PC-3 (cell line): ENCODE results near the gene PAIP2. TPM values are rescaled to one million over a fixed set of nuclear protein-coding genes. Genes with fewer than 3 reads are reported as not detected.
"Not testable (repeated sequence)": the region's sequence is repeated elsewhere in the genome, so short reads cannot be mapped to it uniquely, and the experiment has no call there.

ENCODE experiments used
- ATAC-seq: fragments of 200-7000 bp; cut with Tn5 transposase; 2 replicates; pipeline ENCODE4 v1.9.1; 2020; ENCODE audit warnings: mild to moderate bottlenecking, moderate library complexity
- BruUV-seq: library from RNA; stranded (reverse); fragments of 400-500 nt; replicated peaks from 2 replicates; lab custom pipeline; 2021; lab: Mats Ljungman, UMichigan
- CTCF ChIA-PET: fragments of 300-600 bp; sonication (Branson Sonifier 250); formaldehyde crosslinking; loops from one replicate; lab custom pipeline; 2022; ENCODE audit warnings: antibody characterized with exemption; lab: Charles Lee
- POLR2A ChIA-PET: fragments of 300-600 bp; sonication (Branson Sonifier 250); formaldehyde crosslinking; loops from one replicate; lab custom pipeline; 2022; ENCODE audit warnings: antibody characterized with exemption; ENCODE audit not compliant: unreplicated experiment; lab: Charles Lee
- DNase-seq: peaks from one replicate; pipeline ENCODE4 v3.0.0-alpha.2; 2015
- H2AFZ ChIP-seq: fragments of 300-600 bp; sonication (generic); 2 replicates; pipeline ENCODE4 v1.6.0; 2016; ENCODE audit warnings: antibody characterized with exemption, low read length
- H3F3A ChIP-seq: fragments of 300-600 bp; sonication (generic); one replicate; pipeline ENCODE4 v1.6.0; 2017; ENCODE audit warnings: antibody characterized with exemption, low read length, control low read depth, mild to moderate bottlenecking; ENCODE audit not compliant: unreplicated experiment
- H3K27ac ChIP-seq: fragments of 300-600 bp; sonication (generic); 2 replicates; pipeline ENCODE4 v1.5.1; 2016; ENCODE audit warnings: mild to moderate bottlenecking, low read length
- H3K27me3 ChIP-seq: fragments of 300-600 bp; sonication (generic); 2 replicates; pipeline ENCODE4 v1.6.1; 2016; ENCODE audit warnings: low read length, mixed read lengths
- H3K36me3 ChIP-seq: fragments of 300-600 bp; sonication (generic); 2 replicates; pipeline ENCODE4 v1.6.1; 2016; ENCODE audit warnings: low read depth, mixed run types, low read length, mixed read lengths
- H3K4me1 ChIP-seq: fragments of 300-600 bp; sonication (generic); 2 replicates; pipeline ENCODE4 v1.5.1; 2016; ENCODE audit warnings: low read length; ENCODE audit not compliant: insufficient read depth
- H3K4me2 ChIP-seq: fragments of 300-600 bp; sonication (generic); 2 replicates; pipeline ENCODE4 v1.6.0; 2016; ENCODE audit warnings: low read length
- H3K4me3 ChIP-seq: fragments of 300-600 bp; sonication (generic); 2 replicates; pipeline ENCODE4 v1.5.1; 2016; ENCODE audit warnings: mild to moderate bottlenecking, low read length, mixed read lengths
- H3K79me2 ChIP-seq: fragments of 300-600 bp; sonication (generic); 2 replicates; pipeline ENCODE4 v1.6.1; 2017; ENCODE audit warnings: low read length, mixed read lengths
- H3K9ac ChIP-seq: fragments of 300-600 bp; sonication (generic); 2 replicates; pipeline ENCODE4 v1.6.0; 2016; ENCODE audit warnings: mild to moderate bottlenecking, low read length
- H3K9me2 ChIP-seq: fragments of 300-600 bp; sonication (generic); replicated peaks from 2 replicates; pipeline ENCODE4 v1.6.1; 2016; ENCODE audit warnings: mixed run types, low read length, mixed read lengths
- H3K9me3 ChIP-seq: fragments of 300-600 bp; sonication (generic); 2 replicates; pipeline ENCODE4 v1.6.1; 2016; ENCODE audit warnings: low read length, mixed read lengths
- H4K20me1 ChIP-seq: fragments of 300-600 bp; sonication (generic); 2 replicates; pipeline ENCODE4 v1.6.1; 2016; ENCODE audit warnings: low read length, mixed read lengths
- EZH2 ChIP-seq: fragments of 300-600 bp; sonication (generic); IDR thresholded peaks from one replicate; pipeline ENCODE4 v1.6.1; 2017; ENCODE audit warnings: antibody characterized with exemption, mild to moderate bottlenecking, low read length; ENCODE audit not compliant: unreplicated experiment
- EZH2phosphoT487 ChIP-seq: fragments of 300-600 bp; sonication (generic); IDR thresholded peaks from 2 replicates; pipeline ENCODE4 v1.6.1; 2018; ENCODE audit warnings: mild to moderate bottlenecking, antibody characterized with exemption, low read length, borderline replicate concordance
- intact Hi-C: fragments of 100-400 bp; cut with micrococcal nuclease; formaldehyde crosslinking; loops from 2 replicates; pipeline ENCODE4 v1.9.0; 2023
- total RNA-seq: library from RNA; depleted of rRNA; stranded (reverse); fragments of >200 nt; gene quantifications from 2 replicates; pipeline ENCODE4 v1.2.3, GENCODE V29; 2014
- TF ChIP-seq, protein P1 (sequence below): fragments of 300-600 bp; sonication (generic); conservative IDR thresholded peaks from 2 replicates; pipeline ENCODE4 v1.5.1; 2017; ENCODE audit warnings: antibody characterized with exemption, low read depth, mild to moderate bottlenecking, low read length

The PAIP2 gene
- total RNA-seq, 1 experiment from 2014 or later = 35.1 TPM

- POLR2A ChIA-PET = no interaction called here
- no peak overlapping the region for H3K9ac ChIP-seq
- H3K79me2 ChIP-seq = no peaks in the 10 kb centered on the region
- DNase-seq = no peak
- no peak overlapping the region for H3K27ac ChIP-seq
- TF ChIP-seq, protein P1, sequence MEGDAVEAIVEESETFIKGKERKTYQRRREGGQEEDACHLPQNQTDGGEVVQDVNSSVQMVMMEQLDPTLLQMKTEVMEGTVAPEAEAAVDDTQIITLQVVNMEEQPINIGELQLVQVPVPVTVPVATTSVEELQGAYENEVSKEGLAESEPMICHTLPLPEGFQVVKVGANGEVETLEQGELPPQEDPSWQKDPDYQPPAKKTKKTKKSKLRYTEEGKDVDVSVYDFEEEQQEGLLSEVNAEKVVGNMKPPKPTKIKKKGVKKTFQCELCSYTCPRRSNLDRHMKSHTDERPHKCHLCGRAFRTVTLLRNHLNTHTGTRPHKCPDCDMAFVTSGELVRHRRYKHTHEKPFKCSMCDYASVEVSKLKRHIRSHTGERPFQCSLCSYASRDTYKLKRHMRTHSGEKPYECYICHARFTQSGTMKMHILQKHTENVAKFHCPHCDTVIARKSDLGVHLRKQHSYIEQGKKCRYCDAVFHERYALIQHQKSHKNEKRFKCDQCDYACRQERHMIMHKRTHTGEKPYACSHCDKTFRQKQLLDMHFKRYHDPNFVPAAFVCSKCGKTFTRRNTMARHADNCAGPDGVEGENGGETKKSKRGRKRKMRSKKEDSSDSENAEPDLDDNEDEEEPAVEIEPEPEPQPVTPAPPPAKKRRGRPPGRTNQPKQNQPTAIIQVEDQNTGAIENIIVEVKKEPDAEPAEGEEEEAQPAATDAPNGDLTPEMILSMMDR = no peak
- TF ChIP-seq EZH2phosphoT487 = no peak
- no peak for TF ChIP-seq EZH2
- H3K9me3 ChIP-seq = no peaks in the 10 kb centered on the region
- no peaks in the 10 kb centered on the region for H3K36me3 ChIP-seq
- H2AFZ ChIP-seq = no peak overlapping the region
- intact Hi-C loops = no loop called here
- peaks cover 9% of the 10 kb centered on the region for H3K4me1 ChIP-seq
- CTCF ChIA-PET = no interaction called here
- H3K4me2 ChIP-seq = no peak overlapping the region
- H3F3A ChIP-seq = no peaks in the 10 kb centered on the region
- no peaks in the 10 kb centered on the region for H3K9me2 ChIP-seq
- no peaks in the 10 kb centered on the region for H4K20me1 ChIP-seq
- no peaks in the 10 kb centered on the region for H3K27me3 ChIP-seq
- ATAC-seq = no peak
- H3K4me3 ChIP-seq = no peak overlapping the region
- no TSS peak for BruUV-seq
Observed at GRCh38 chr5:139408191-139408590, 66.5 kb downstream of the PAIP2 start.

DNA sequence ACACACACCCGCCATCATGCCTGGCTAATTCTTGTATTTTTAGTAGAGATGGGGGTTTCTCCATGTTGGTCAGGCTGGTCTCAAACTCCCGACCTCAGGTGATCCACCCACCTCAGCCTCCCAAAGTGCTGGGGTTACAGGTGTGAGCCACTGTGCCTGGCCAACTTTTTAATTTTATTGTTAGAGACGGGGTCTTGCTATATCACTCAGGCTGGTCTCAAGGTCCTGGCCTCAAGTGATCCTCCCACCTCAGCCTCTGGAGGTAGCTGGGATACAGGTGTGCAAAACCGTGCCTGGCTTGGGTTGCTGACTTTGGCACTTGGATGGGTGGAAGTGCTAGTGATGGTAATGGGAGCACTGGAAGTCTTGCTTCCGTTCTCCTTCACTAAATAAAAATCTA, 67.5 kb downstream of the PAIP2 start:
- BruUV-seq, POLR2A ChIA-PET, H3K4me2 ChIP-seq, H3K9me3 ChIP-seq, H3K9ac ChIP-seq, CTCF ChIA-PET, DNase-seq, H3K9me2 ChIP-seq, H4K20me1 ChIP-seq, ATAC-seq, H3F3A ChIP-seq, H3K36me3 ChIP-seq, H3K79me2 ChIP-seq, H3K4me1 ChIP-seq, H3K27ac ChIP-seq, H2AFZ ChIP-seq, H3K27me3 ChIP-seq, intact Hi-C loops, H3K4me3 ChIP-seq: not testable (repeated sequence)

- H3F3A ChIP-seq = no peaks in the 10 kb centered on the region
- TF ChIP-seq, protein P1 = no peak
- no peak for TF ChIP-seq EZH2
- TF ChIP-seq EZH2phosphoT487 = no peak
- H4K20me1 ChIP-seq = no peaks in the 10 kb centered on the region
- no peaks in the 10 kb centered on the region for H3K9me2 ChIP-seq
- H3K4me1 ChIP-seq = no peaks in the 10 kb centered on the region
- H3K27me3 ChIP-seq = no peaks in the 10 kb centered on the region
- H3K27ac ChIP-seq = no peak overlapping the region
- POLR2A ChIA-PET = interaction anchor here (0.5 kb wide), 1 partner anchor 142 kb away, joined by 4 read pairs; no protein-coding TSS in a partner anchor
- BruUV-seq = no TSS peak
- no peaks in the 10 kb centered on the region for H3K9me3 ChIP-seq
- no peak overlapping the region for H3K4me3 ChIP-seq
- no peak overlapping the region for H3K4me2 ChIP-seq
- H3K79me2 ChIP-seq = no peaks in the 10 kb centered on the region
- no peaks in the 10 kb centered on the region for H3K36me3 ChIP-seq
- CTCF ChIA-PET = interaction anchor here (0.6 kb wide), 1 partner anchor 1780 kb away, joined by 3 read pairs; no protein-coding TSS in a partner anchor
- intact Hi-C loops = no loop called here
- H3K9ac ChIP-seq = no peak overlapping the region
- H2AFZ ChIP-seq = no peak overlapping the region
- DNase-seq = no peak
- ATAC-seq = no peak
Observed at GRCh38 chr5:139410121-139410992, 68.7 kb downstream of the PAIP2 start.
